H9 (cell line): ENCODE measurements around the gene VWA8. TPM values are rescaled to one million over a fixed set of nuclear protein-coding genes. Genes with fewer than 3 reads are reported as not detected.

Experiments used
- DNase-seq: peaks from one replicate; pipeline ENCODE4 v3.0.0-alpha.2; 2017
- H2AFZ ChIP-seq: one replicate; pipeline ENCODE4 v1.6.1; 2013; ENCODE audit warnings: mild to moderate bottlenecking, low read length, control low read depth, moderate library complexity
- H2AK5ac ChIP-seq: 2 replicates; pipeline ENCODE4 v1.6.1; 2013; ENCODE audit warnings: low read length, control low read depth, mixed read lengths; ENCODE audit not compliant: insufficient read length
- H2BK120ac ChIP-seq: one replicate; pipeline ENCODE4 v1.6.1; 2013; ENCODE audit warnings: low read depth, mild to moderate bottlenecking, low read length, control low read depth, inconsistent platforms; ENCODE audit not compliant: poor library complexity, severe bottlenecking
- H2BK12ac ChIP-seq: 2 replicates; pipeline ENCODE4 v1.6.1; 2013; ENCODE audit warnings: low read length, control low read depth, mixed read lengths, low read depth; ENCODE audit not compliant: insufficient read length
- H2BK15ac ChIP-seq: 2 replicates; pipeline ENCODE4 v1.6.1; 2013; ENCODE audit warnings: low read depth, low read length, control low read depth
- H2BK20ac ChIP-seq: one replicate; pipeline ENCODE4 v1.6.1; 2013; ENCODE audit warnings: low read depth, mild to moderate bottlenecking, low read length, control low read depth, inconsistent platforms; ENCODE audit not compliant: poor library complexity, severe bottlenecking
- H2BK5ac ChIP-seq: 2 replicates; pipeline ENCODE4 v1.6.1; 2013; ENCODE audit warnings: low read length, control low read depth, mixed read lengths; ENCODE audit not compliant: insufficient read length
- H3K14ac ChIP-seq: 2 replicates; pipeline ENCODE4 v1.6.1; 2013; ENCODE audit warnings: low read length, control low read depth; ENCODE audit not compliant: insufficient read depth
- H3K18ac ChIP-seq: 2 replicates; pipeline ENCODE4 v1.6.1; 2013; ENCODE audit warnings: low read depth, mild to moderate bottlenecking, mixed read lengths, low read length, control low read depth; ENCODE audit not compliant: insufficient read length
- H3K23ac ChIP-seq: 2 replicates; pipeline ENCODE4 v1.6.1; 2013; ENCODE audit warnings: low read length, control low read depth, mixed read lengths, low read depth; ENCODE audit not compliant: insufficient read length
- H3K23me2 ChIP-seq: 2 replicates; pipeline ENCODE4 v1.6.1; 2013; ENCODE audit warnings: low read depth, mild to moderate bottlenecking, mixed read lengths, low read length, control low read depth; ENCODE audit not compliant: insufficient read length, poor library complexity, severe bottlenecking
- H3K27ac ChIP-seq: 2 replicates; pipeline ENCODE4 v1.5.1; 2013; ENCODE audit warnings: low read length, control low read depth, mixed read lengths, low read depth; ENCODE audit not compliant: insufficient read length
- H3K27me3 ChIP-seq: 2 replicates; pipeline ENCODE4 v1.6.1; 2013; ENCODE audit warnings: low read length, control low read depth, inconsistent platforms; ENCODE audit not compliant: insufficient read depth
- H3K4ac ChIP-seq: 2 replicates; pipeline ENCODE4 v1.6.1; 2013; ENCODE audit warnings: low read depth, mild to moderate bottlenecking, control low read depth, inconsistent platforms, low read length, moderate library complexity
- H3K4me1 ChIP-seq: 2 replicates; pipeline ENCODE4 v1.6.1; 2013; ENCODE audit warnings: low read length, control low read depth, inconsistent platforms; ENCODE audit not compliant: insufficient read depth
- H3K4me2 ChIP-seq: 2 replicates; pipeline ENCODE4 v1.6.1; 2013; ENCODE audit warnings: low read length, control low read depth, mixed read lengths; ENCODE audit not compliant: insufficient read length, insufficient read depth
- H3K56ac ChIP-seq: 2 replicates; pipeline ENCODE4 v1.6.1; 2013; ENCODE audit warnings: low read depth, mild to moderate bottlenecking, mixed read lengths, low read length, control low read depth; ENCODE audit not compliant: insufficient read length
- H3K79me1 ChIP-seq: 2 replicates; pipeline ENCODE4 v1.6.1; 2013; ENCODE audit warnings: low read depth, mild to moderate bottlenecking, moderate library complexity, low read length, control low read depth, inconsistent platforms; ENCODE audit not compliant: insufficient read depth, poor library complexity, severe bottlenecking
- H3K79me2 ChIP-seq: 2 replicates; pipeline ENCODE4 v1.6.1; 2013; ENCODE audit warnings: low read length, control low read depth, inconsistent platforms; ENCODE audit not compliant: insufficient read depth
- H3K9ac ChIP-seq: 2 replicates; pipeline ENCODE4 v1.6.1; 2013; ENCODE audit warnings: low read length, control low read depth, mixed read lengths; ENCODE audit not compliant: insufficient read length; ENCODE audit errors: extremely low read depth
- H3K9me3 ChIP-seq: one replicate; pipeline ENCODE4 v1.6.1; 2013; ENCODE audit warnings: low read depth, low read length, inconsistent platforms; ENCODE audit not compliant: control insufficient read depth
- H3T11ph ChIP-seq: one replicate; pipeline ENCODE4 v1.6.1; 2013; ENCODE audit warnings: mild to moderate bottlenecking, low read length, control low read depth, inconsistent platforms
- H4K20me1 ChIP-seq: one replicate; pipeline ENCODE4 v1.6.1; 2013; ENCODE audit not compliant: control insufficient read depth, insufficient read length, insufficient read depth
- H4K5ac ChIP-seq: 2 replicates; pipeline ENCODE4 v1.6.1; 2013; ENCODE audit warnings: low read depth, mild to moderate bottlenecking, mixed read lengths, low read length, control low read depth; ENCODE audit not compliant: insufficient read length
- H4K8ac ChIP-seq: replicated peaks from 2 replicates; pipeline ENCODE4 v1.6.1; 2013; ENCODE audit warnings: low read length, control low read depth, mixed read lengths, low read depth; ENCODE audit not compliant: insufficient read length
- H4K91ac ChIP-seq: 2 replicates; pipeline ENCODE4 v1.6.1; 2013; ENCODE audit warnings: low read depth, mild to moderate bottlenecking, moderate library complexity, mixed read lengths, low read length, control low read depth; ENCODE audit not compliant: insufficient read length
- H3K27ac Mint-ChIP-seq, 3 experiments: 2 replicates in 2 of 3; 3 replicates in 1 of 3; pipeline ENCODE4 v1.8.0; 2020 to 2021; ENCODE audit warnings: mixed read lengths in 3 of 3, mild to moderate bottlenecking in 1 of 3, moderate library complexity in 1 of 3
- H3K27me3 Mint-ChIP-seq: 2 replicates; pipeline ENCODE4 v1.8.0; 2021; ENCODE audit warnings: low read depth, mild to moderate bottlenecking, moderate library complexity, mixed read lengths
- H3K36me3 Mint-ChIP-seq, 3 experiments: 2 replicates in 2 of 3; 3 replicates in 1 of 3; pipeline ENCODE4 v1.8.0; 2020 to 2021; ENCODE audit warnings: low read depth in 3 of 3, mixed read lengths in 3 of 3; ENCODE audit not compliant: insufficient read depth in 1 of 3
- H3K4me1 Mint-ChIP-seq, 2 experiments: 2 replicates each; pipeline ENCODE4 v1.8.0; 2020; ENCODE audit warnings: mixed read lengths in 2 of 2
- H3K4me3 Mint-ChIP-seq, 2 experiments: 2 replicates in 1 of 2; 3 replicates in 1 of 2; pipeline ENCODE4 v1.8.0; 2020 to 2021; ENCODE audit warnings: mild to moderate bottlenecking in 2 of 2, mixed read lengths in 2 of 2, moderate library complexity in 1 of 2
- H3K9me3 Mint-ChIP-seq, 2 experiments: 2 replicates in 1 of 2; 3 replicates in 1 of 2; pipeline ENCODE4 v1.8.0; 2020; ENCODE audit warnings: mild to moderate bottlenecking in 2 of 2, mixed read lengths in 2 of 2, moderate library complexity in 1 of 2
- CTCF ChIP-seq: fragments of 200-600 bp; sonication (generic); conservative IDR thresholded peaks from 3 replicates; pipeline ENCODE4 v1.8.0; 2021; ENCODE audit warnings: antibody characterized with exemption, mild to moderate bottlenecking
- WGBS: extraction: QIAGEN DNeasy Blood & Tissue Kit; methylation state at CpG from one replicate; pipeline ENCODE4 v1.1.7; 2013; ENCODE audit warnings: missing lambda C conversion rate, low lambda C conversion rate, mixed read lengths; ENCODE audit not compliant: insufficient read length; ENCODE audit errors: extremely low coverage; 5-methylcytosine and 5-hydroxymethylcytosine counted together
- total RNA-seq: library from RNA; stranded (reverse); gene quantifications from 2 replicates; pipeline ENCODE4 v1.2.1, GENCODE V29; 2021

VWA8 gene
- total RNA-seq, 1 experiment from 2014 or later, result 17.4 TPM

DNA sequence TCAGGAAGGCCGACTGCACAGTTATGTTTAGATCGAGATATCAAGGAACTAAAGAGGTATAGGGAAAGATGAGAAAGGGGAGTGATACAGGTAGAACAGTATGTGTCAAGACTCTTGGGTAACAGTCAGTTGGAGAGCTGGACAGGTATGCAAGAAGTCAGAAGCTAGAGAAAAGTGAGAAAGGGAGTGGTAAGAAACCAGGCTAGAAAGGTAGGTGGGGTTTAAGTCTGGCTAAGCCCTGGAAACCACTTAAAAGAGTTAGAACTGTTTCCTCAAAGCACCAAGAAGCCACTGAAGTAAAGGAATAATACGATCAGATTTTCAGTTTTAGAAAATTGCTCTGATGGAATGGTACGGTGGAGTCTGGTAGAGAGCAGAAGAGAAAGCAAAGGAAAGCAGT is 196.4 kb downstream of the VWA8 start:
- Histone ChIP-seq H3K79me2 (no peaks in the 10 kb centered on the region), H3K4me2 (no peak overlapping the region), H4K20me1 (no peaks in the 10 kb centered on the region), H3K4me1 (no peaks in the 10 kb centered on the region), H3K9ac (no peak overlapping the region), H4K8ac (no peak overlapping the region), H2BK5ac (no peak overlapping the region), H3K4ac (no peak overlapping the region), H3K23me2 (no peaks in the 10 kb centered on the region), H2BK15ac (no peak overlapping the region), H3K18ac (no peak overlapping the region), H2AFZ (no peak overlapping the region), H3K79me1 (no peaks in the 10 kb centered on the region), H2BK12ac (no peak overlapping the region), H4K91ac (no peak overlapping the region), H2BK120ac (no peak overlapping the region), H3T11ph (no peak overlapping the region), H4K5ac (no peak overlapping the region), H3K27ac (no peak overlapping the region), H2BK20ac (no peak overlapping the region), H3K9me3 (no peaks in the 10 kb centered on the region), H2AK5ac (no peak overlapping the region), H3K14ac (no peak overlapping the region), H3K23ac (no peak overlapping the region), H3K27me3 (no peaks in the 10 kb centered on the region), H3K56ac (no peak overlapping the region)
- no peak for TF ChIP-seq CTCF
- no peak for DNase-seq
- WGBS, result no CpG with 5 or more reads among the region's 4 CpGs
- Mint-ChIP-seq H3K27me3 (no peaks in the 10 kb centered on the region), H3K4me3 (no peak overlapping the region), H3K27ac (no peak overlapping the region), H3K9me3 (no peaks in the 10 kb centered on the region), H3K36me3 (no peaks in the 10 kb centered on the region), H3K4me1 (peaks cover 0 to 4% of the 10 kb centered on the region in 2 experiments; a peak in 2 of 4 replicates)
